Lung (tissue), 12 donors: ENCODE results near the gene PRKCE. TPM values are rescaled to one million over a fixed set of nuclear protein-coding genes. Genes with fewer than 3 reads are reported as not detected.

ENCODE experiments used
- ATAC-seq: fragments of 200-7000 bp; cut with Tn5 transposase; one replicate; pipeline ENCODE4 v1.9.1; 2020; ENCODE audit warnings: moderate number of reproducible peaks; ENCODE audit not compliant: insufficient read depth, low FRiP score
- DNase-seq, 3 donors: peaks; one replicate each; pipeline ENCODE4 v3.0.0-alpha.2; 2013 to 2017
- H3K27ac ChIP-seq, 2 donors: one replicate each; pipeline ENCODE4 v1.5.1; 2013; ENCODE audit warnings: mild to moderate bottlenecking in 2 of 2, moderate library complexity in 2 of 2, control low read depth in 1 of 2, inconsistent platforms in 1 of 2, low read depth in 1 of 2, low read length in 1 of 2
- H3K27me3 ChIP-seq, 3 donors: one replicate each; pipeline ENCODE4 v1.5.1; 2013; ENCODE audit warnings: low read length in 2 of 3; ENCODE audit not compliant: control insufficient read depth in 3 of 3, insufficient read depth in 3 of 3
- H3K36me3 ChIP-seq, 4 donors: one replicate each; pipeline ENCODE4 v1.5.1; 2013; ENCODE audit warnings: low read length in 4 of 4, mild to moderate bottlenecking in 1 of 4, moderate library complexity in 1 of 4; ENCODE audit not compliant: control insufficient read depth in 4 of 4, insufficient read depth in 4 of 4
- H3K4me1 ChIP-seq, 5 donors: one replicate each; pipeline ENCODE4 v1.5.1; 2013; ENCODE audit warnings: low read length in 5 of 5, mild to moderate bottlenecking in 2 of 5, moderate library complexity in 1 of 5; ENCODE audit not compliant: control insufficient read depth in 5 of 5, insufficient read depth in 5 of 5
- H3K4me3 ChIP-seq: one replicate; pipeline ENCODE4 v1.5.1; 2013; ENCODE audit warnings: mild to moderate bottlenecking, control low read depth, moderate library complexity
- H3K9ac ChIP-seq, 2 donors: one replicate each; pipeline ENCODE4 v1.5.1; 2013; ENCODE audit warnings: low read length in 2 of 2, control low read depth in 1 of 2; ENCODE audit not compliant: insufficient read depth in 1 of 2
- H3K9me3 ChIP-seq, 4 donors: one replicate each; pipeline ENCODE4 v1.5.1; 2013; ENCODE audit warnings: low read length in 3 of 4, mild to moderate bottlenecking in 1 of 4, moderate library complexity in 1 of 4; ENCODE audit not compliant: control insufficient read depth in 4 of 4, insufficient read depth in 3 of 4
- CTCF ChIP-seq: IDR thresholded peaks from 2 replicates; pipeline ENCODE4 v1.5.1; 2012; ENCODE audit warnings: mild to moderate bottlenecking; ENCODE audit errors: control extremely low read depth, extremely low read depth
- WGBS, 2 donors: extraction: QIAGEN DNeasy Blood & Tissue Kit; methylation state at CpG; one replicate each; pipeline ENCODE4 v1.1.7; 2013; 5-methylcytosine and 5-hydroxymethylcytosine counted together
- polyA plus RNA-seq, 2 donors: library from polyadenylated mRNA; stranded (reverse); fragments of 200-250 nt; gene quantifications; one replicate each; pipeline ENCODE4 v1.2.1, GENCODE V29; 2013
- total RNA-seq, 2 donors: library from RNA; depleted of rRNA in 1 of 2; stranded (reverse); fragments of >200 nt in 1 of 2; gene quantifications; one replicate each; pipeline ENCODE4 v1.2.1, GENCODE V29; 2014 to 2021
- donor health status: control.
- donor health status: control.
- donor health status: Bipolar disorder and iron deficiency.
- donor health status: healthy.
- donor health status: DM: yes; HTN: yes; CAD: no.

The PRKCE gene
- total and polyA plus RNA-seq, 4 donors, result 12.5 to 82.2 (median 32.1) TPM

GRCh38 chr2:45901468-45902032 is 250.1 kb downstream of the PRKCE start:
- 74 to 91% methylated on average over 7 of the region's 7 CpGs for WGBS, 2 donors
- H3K9ac ChIP-seq, result no peak overlapping the region
- TF ChIP-seq CTCF, result no peak
- H3K27me3 ChIP-seq, result no peaks in the 10 kb centered on the region
- DNase-seq (no peak), ATAC-seq (no peak)
- H3K27ac ChIP-seq, result no peak overlapping the region
- H3K4me3 ChIP-seq, result no peak overlapping the region
- H3K9me3 ChIP-seq, result no peaks in the 10 kb centered on the region
- peaks cover 3 to 26% (median 12%) of the 10 kb centered on the region in 5 donors for H3K4me1 ChIP-seq
- H3K36me3 ChIP-seq, result no peaks in the 10 kb centered on the region

- Histone ChIP-seq H3K36me3 (no peaks in the 10 kb centered on the region), H3K9me3 (no peaks in the 10 kb centered on the region), H3K4me1 (peaks cover 3 to 25% (median 12%) of the 10 kb centered on the region in 5 donors), H3K9ac (no peak overlapping the region), H3K27me3 (no peaks in the 10 kb centered on the region), H3K27ac (peak overlapping the region in 1 of 2 donors; percentile 72), H3K4me3 (no peak overlapping the region)
- no peak for DNase-seq
- no peak for TF ChIP-seq CTCF
- ATAC-seq, result no peak
These were observed 250.9 kb downstream of the PRKCE start for GRCh38 chr2:45902380-45902779.

GRCh38 chr2:45902781-45903375 is 251.4 kb downstream of the PRKCE start:
- no peak for DNase-seq
- no peaks in the 10 kb centered on the region for H3K9me3 ChIP-seq
- no peaks in the 10 kb centered on the region for H3K27me3 ChIP-seq
- H3K4me3 ChIP-seq, result no peak overlapping the region
- no peak for TF ChIP-seq CTCF
- H3K27ac ChIP-seq, result no peak overlapping the region
- H3K4me1 ChIP-seq, result peaks cover 3 to 21% (median 12%) of the 10 kb centered on the region in 5 donors
- H3K9ac ChIP-seq, result no peak overlapping the region
- no peaks in the 10 kb centered on the region for H3K36me3 ChIP-seq
- no peak for ATAC-seq
- WGBS, 2 donors, result 88 to 90% methylated on average over 2 of the region's 2 CpGs
